Sigmoid colon (tissue), 7 donors: ENCODE results near the gene RBBP8NL. TPM values are rescaled to one million over a fixed set of nuclear protein-coding genes. Genes with fewer than 3 reads are reported as not detected.

Experiments
- DNase-seq: peaks from one replicate; pipeline ENCODE4 v3.0.0-alpha.2; 2019
- H3K27ac ChIP-seq, 4 donors: fragments of 200-600 bp; sonication (generic); one replicate each; pipeline ENCODE4 v1.5.1; 2016 to 2019; ENCODE audit warnings: mild to moderate bottlenecking in 1 of 4
- H3K27me3 ChIP-seq, 3 donors: fragments of 200-600 bp; sonication (generic); one replicate each; pipeline ENCODE4 v1.5.1; 2019; ENCODE audit warnings: mild to moderate bottlenecking in 1 of 3
- H3K36me3 ChIP-seq, 4 donors: fragments of 200-600 bp; sonication (generic); one replicate each; pipeline ENCODE4 v1.5.1; 2016 to 2019
- H3K4me1 ChIP-seq, 4 donors: fragments of 200-600 bp; sonication (generic); one replicate each; pipeline ENCODE4 v1.5.1; 2017 to 2019
- H3K4me3 ChIP-seq, 4 donors: fragments of 200-600 bp; sonication (generic); one replicate each; pipeline ENCODE4 v1.5.1; 2017 to 2019; ENCODE audit warnings: mild to moderate bottlenecking in 2 of 4, moderate library complexity in 1 of 4
- H3K9me3 ChIP-seq, 4 donors: fragments of 200-600 bp in 3 of 4; sonication (generic) in 3 of 4; one replicate each; pipeline versions ENCODE4 v1.5.1 to v1.6.1; 2013 to 2019
- EP300 ChIP-seq, 4 donors: sonication (generic); formaldehyde crosslinking; IDR thresholded peaks; one replicate each; pipeline ENCODE4 v1.6.1; 2017; ENCODE audit warnings: antibody characterized with exemption in 4 of 4
- POLR2A ChIP-seq, 2 donors: fragments of 450-650 bp; IDR thresholded peaks; one replicate each; pipeline ENCODE4 v1.6.1; 2016; ENCODE audit warnings: antibody characterized with exemption in 2 of 2, mild to moderate bottlenecking in 2 of 2, moderate library complexity in 2 of 2
- POLR2AphosphoS5 ChIP-seq, 4 donors: sonication (generic); formaldehyde crosslinking; IDR thresholded peaks; one replicate each; pipeline ENCODE4 v1.6.1; 2017; ENCODE audit warnings: antibody characterized with exemption in 4 of 4
- WGBS, 2 donors: extraction: QIAGEN DNeasy Blood & Tissue Kit; methylation state at CpG; one replicate each; pipeline ENCODE4 v1.1.7; 2013; 5-methylcytosine and 5-hydroxymethylcytosine counted together
- intact Hi-C: fragments of 100-400 bp; cut with DNase I; formaldehyde crosslinking; loops from one replicate; pipeline ENCODE4 v1.15.1; 2023
- polyA plus RNA-seq, 3 donors: library from polyadenylated mRNA; stranded (reverse); fragments of 200-250 nt; gene quantifications; one replicate each; pipeline ENCODE4 v1.2.3, GENCODE V29; 2013
- total RNA-seq, 4 donors: library from RNA; depleted of rRNA; stranded (reverse); fragments of >200 nt; gene quantifications; one replicate each; pipeline ENCODE4 v1.1.0, GENCODE V29; 2016
- TF ChIP-seq, protein P1 (sequence below), 4 experiments: fragments of 450-650 bp in 3 of 4; fragments of 200-600 bp in 1 of 4; IDR thresholded peaks; one replicate each; pipeline ENCODE4 v1.5.1; 2016 to 2019; ENCODE audit warnings: antibody characterized with exemption in 4 of 4, mild to moderate bottlenecking in 3 of 4, moderate library complexity in 2 of 4
- donor health status: healthy with polysubstance abuse.
- donor health status: Bipolar disorder and iron deficiency.
- donor health status: healthy.

Gene RBBP8NL
- total and polyA plus RNA-seq, 7 donors: 4.2 to 12.5 (median 5.4) TPM; not detected in 4

DNA sequence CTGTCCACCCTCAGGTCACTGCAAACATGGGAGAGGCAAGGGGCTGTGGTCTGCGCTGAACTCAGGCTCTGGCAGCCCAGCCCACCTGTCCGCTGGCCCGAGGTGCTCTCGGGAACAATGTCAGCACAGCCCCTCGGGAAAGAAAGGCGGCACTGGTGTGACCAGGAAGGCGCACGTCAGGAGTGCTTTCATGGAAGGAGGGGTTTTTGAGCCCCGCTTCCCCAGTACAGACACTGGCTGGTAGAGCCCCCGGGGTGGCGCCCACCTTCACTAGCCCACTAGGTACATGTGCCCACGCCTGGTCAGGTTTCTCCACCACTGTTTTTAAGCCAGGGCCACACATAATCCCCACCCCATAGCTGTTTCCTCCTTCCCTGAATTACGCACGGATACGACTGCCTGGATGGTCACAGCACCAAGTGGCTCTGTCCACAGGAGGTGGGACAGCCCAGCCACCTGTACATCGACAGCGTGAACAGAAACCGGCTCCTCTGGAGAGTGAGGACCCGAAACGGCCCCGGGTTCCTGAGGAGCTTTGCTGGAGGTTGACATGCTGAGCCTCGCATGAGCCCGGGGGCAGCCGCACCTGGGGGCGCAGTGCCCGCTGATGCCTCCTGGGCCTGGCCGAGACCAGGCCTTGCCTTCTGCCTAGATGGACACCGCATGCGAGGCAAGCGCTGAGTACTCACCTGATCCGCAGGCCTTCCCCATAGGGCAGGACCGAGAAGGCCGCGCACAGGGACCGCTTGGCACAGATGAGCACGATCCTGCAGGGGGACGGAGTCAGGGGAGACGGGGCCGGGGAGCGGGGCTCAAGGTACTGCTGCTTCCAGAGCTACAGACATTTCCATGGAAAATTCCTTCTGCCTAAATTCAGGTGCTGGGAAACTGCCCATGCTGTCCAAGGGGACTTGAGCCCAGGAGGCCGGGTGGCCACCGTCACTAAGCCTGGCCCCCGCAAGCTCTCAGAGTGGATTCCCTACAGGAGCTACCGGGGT, 32.8 kb downstream of the RBBP8NL start:
- DNase-seq: no peak
- intact Hi-C loops: no loop called here
- H3K27ac ChIP-seq: no peak overlapping the region
- peaks cover 0 to 57% (median 5%) of the 10 kb centered on the region in 4 donors for H3K36me3 ChIP-seq
- no peak overlapping the region for H3K4me3 ChIP-seq
- no peaks in the 10 kb centered on the region for H3K4me1 ChIP-seq
- TF ChIP-seq, protein P1, sequence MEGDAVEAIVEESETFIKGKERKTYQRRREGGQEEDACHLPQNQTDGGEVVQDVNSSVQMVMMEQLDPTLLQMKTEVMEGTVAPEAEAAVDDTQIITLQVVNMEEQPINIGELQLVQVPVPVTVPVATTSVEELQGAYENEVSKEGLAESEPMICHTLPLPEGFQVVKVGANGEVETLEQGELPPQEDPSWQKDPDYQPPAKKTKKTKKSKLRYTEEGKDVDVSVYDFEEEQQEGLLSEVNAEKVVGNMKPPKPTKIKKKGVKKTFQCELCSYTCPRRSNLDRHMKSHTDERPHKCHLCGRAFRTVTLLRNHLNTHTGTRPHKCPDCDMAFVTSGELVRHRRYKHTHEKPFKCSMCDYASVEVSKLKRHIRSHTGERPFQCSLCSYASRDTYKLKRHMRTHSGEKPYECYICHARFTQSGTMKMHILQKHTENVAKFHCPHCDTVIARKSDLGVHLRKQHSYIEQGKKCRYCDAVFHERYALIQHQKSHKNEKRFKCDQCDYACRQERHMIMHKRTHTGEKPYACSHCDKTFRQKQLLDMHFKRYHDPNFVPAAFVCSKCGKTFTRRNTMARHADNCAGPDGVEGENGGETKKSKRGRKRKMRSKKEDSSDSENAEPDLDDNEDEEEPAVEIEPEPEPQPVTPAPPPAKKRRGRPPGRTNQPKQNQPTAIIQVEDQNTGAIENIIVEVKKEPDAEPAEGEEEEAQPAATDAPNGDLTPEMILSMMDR (IDR thresholded peaks at IDR 0.05): no peak
- TF ChIP-seq POLR2AphosphoS5 (IDR thresholded peaks at IDR 0.05): no peak
- TF ChIP-seq POLR2A (IDR thresholded peaks at IDR 0.05): no peak
- no peak for TF ChIP-seq EP300 (IDR thresholded peaks at IDR 0.05)
- WGBS, 2 donors: 94 to 96% methylated on average over 44 of the region's 44 CpGs
- no peaks in the 10 kb centered on the region for H3K9me3 ChIP-seq
- no peaks in the 10 kb centered on the region for H3K27me3 ChIP-seq

DNA sequence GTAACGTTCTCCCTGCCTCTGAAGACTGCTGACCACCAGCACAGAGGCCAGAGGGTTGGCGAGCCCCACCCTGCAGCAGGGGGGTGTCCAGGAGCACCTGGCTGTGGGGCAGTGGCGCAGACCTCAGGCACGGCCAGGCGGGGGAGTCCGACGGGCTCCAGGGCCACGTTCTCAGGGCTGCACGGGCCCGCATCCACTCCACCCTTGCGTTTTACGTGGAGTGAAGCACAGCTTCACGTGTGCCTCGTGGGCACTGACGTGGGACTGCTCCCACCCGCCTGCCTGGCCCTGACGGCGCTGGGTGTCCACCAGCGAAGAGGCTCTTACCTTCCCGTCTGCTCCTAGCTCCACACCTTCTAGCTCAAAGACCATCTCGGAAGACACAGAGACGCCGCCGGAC, 33.5 kb downstream of the RBBP8NL start:
- H3K27ac ChIP-seq: no peak overlapping the region
- H3K9me3 ChIP-seq: no peaks in the 10 kb centered on the region
- no peaks in the 10 kb centered on the region for H3K4me1 ChIP-seq
- peaks cover 0 to 64% (median 8%) of the 10 kb centered on the region in 4 donors for H3K36me3 ChIP-seq
- no peak for DNase-seq
- 92 to 93% methylated on average over 24 of the region's 24 CpGs for WGBS, 2 donors
- intact Hi-C loops: no loop called here
- TF ChIP-seq EP300 (IDR thresholded peaks at IDR 0.05) (no peak), POLR2A (IDR thresholded peaks at IDR 0.05) (no peak), POLR2AphosphoS5 (IDR thresholded peaks at IDR 0.05) (no peak)
- TF ChIP-seq, protein P1 (IDR thresholded peaks at IDR 0.05): no peak
- no peaks in the 10 kb centered on the region for H3K27me3 ChIP-seq
- no peak overlapping the region for H3K4me3 ChIP-seq

- 82 to 90% methylated on average over 12 of the region's 12 CpGs for WGBS, 2 donors
- no peak for DNase-seq
Measured at GRCh38 chr20:62393335-62393665, 34.0 kb downstream of the RBBP8NL start.

GRCh38 chr20:62392621-62393334, 34.6 kb downstream of the RBBP8NL start:
- H3K27ac ChIP-seq: no peak overlapping the region
- H3K4me1 ChIP-seq: peaks cover 0 to 9% (median 7%) of the 10 kb centered on the region in 4 donors
- peaks cover 0 to 75% (median 14%) of the 10 kb centered on the region in 4 donors for H3K36me3 ChIP-seq
- no peaks in the 10 kb centered on the region for H3K9me3 ChIP-seq
- H3K27me3 ChIP-seq: no peaks in the 10 kb centered on the region
- intact Hi-C loops: no loop called here
- H3K4me3 ChIP-seq: no peak overlapping the region
- 90 to 94% methylated on average over 21 of the region's 21 CpGs for WGBS, 2 donors
- DNase-seq: no peak
- TF ChIP-seq POLR2A (IDR thresholded peaks at IDR 0.05) (no peak), POLR2AphosphoS5 (IDR thresholded peaks at IDR 0.05) (no peak)
- TF ChIP-seq, protein P1 (IDR thresholded peaks at IDR 0.05): no peak

More at GRCh38 chr20:62393335-62393665, 34.0 kb downstream of the RBBP8NL start:
- intact Hi-C loops: no loop called here
- H3K27me3 ChIP-seq: no peaks in the 10 kb centered on the region
- H3K4me1 ChIP-seq: peaks cover 0 to 4% (median 2%) of the 10 kb centered on the region in 4 donors
- no peak for TF ChIP-seq POLR2AphosphoS5 (IDR thresholded peaks at IDR 0.05)
- TF ChIP-seq EP300 (IDR thresholded peaks at IDR 0.05): no peak
- no peak for TF ChIP-seq POLR2A (IDR thresholded peaks at IDR 0.05)
- TF ChIP-seq, protein P1 (IDR thresholded peaks at IDR 0.05): no peak
- no peaks in the 10 kb centered on the region for H3K9me3 ChIP-seq
- H3K4me3 ChIP-seq: no peak overlapping the region
- H3K36me3 ChIP-seq: peaks cover 0 to 69% (median 13%) of the 10 kb centered on the region in 4 donors
- H3K27ac ChIP-seq: no peak overlapping the region
